Liver (tissue), 9 donors: ENCODE results near the gene MAGEC3. TPM values are rescaled to one million over a fixed set of nuclear protein-coding genes. Genes with fewer than 3 reads are reported as not detected.

Experiments used
- DNase-seq: peaks from one replicate; pipeline ENCODE4 v3.0.0-alpha.2; 2017; ENCODE audit warnings: low spot score
- H3K27ac ChIP-seq, 2 donors: one replicate each; pipeline ENCODE4 v1.7.0; 2013; ENCODE audit warnings: inconsistent platforms in 2 of 2, low read length in 2 of 2, control low read depth in 1 of 2, low read depth in 1 of 2, mild to moderate bottlenecking in 1 of 2
- H3K27me3 ChIP-seq, 4 donors: one replicate each; pipeline versions ENCODE4 v1.6.1 to v1.7.0; 2013; ENCODE audit warnings: low read length in 3 of 4, inconsistent platforms in 1 of 4, mild to moderate bottlenecking in 1 of 4, moderate library complexity in 1 of 4; ENCODE audit not compliant: control insufficient read depth in 4 of 4, insufficient read depth in 4 of 4
- H3K36me3 ChIP-seq, 4 donors: one replicate each; pipeline versions ENCODE4 v1.6.1 to v1.7.0; 2013; ENCODE audit warnings: low read length in 3 of 4, mild to moderate bottlenecking in 3 of 4, low read depth in 1 of 4, moderate library complexity in 1 of 4; ENCODE audit not compliant: control insufficient read depth in 4 of 4, insufficient read depth in 3 of 4
- H3K4me1 ChIP-seq, 4 donors: one replicate each; pipeline versions ENCODE4 v1.6.1 to v1.7.0; 2013; ENCODE audit warnings: low read length in 3 of 4, mild to moderate bottlenecking in 3 of 4, moderate library complexity in 1 of 4; ENCODE audit not compliant: control insufficient read depth in 4 of 4, insufficient read depth in 4 of 4
- H3K4me3 ChIP-seq, 3 donors: one replicate each; pipeline versions ENCODE4 v1.6.1 to v1.7.0; 2013; ENCODE audit warnings: low read length in 3 of 3, control low read depth in 1 of 3, low read depth in 1 of 3, mild to moderate bottlenecking in 1 of 3
- H3K9ac ChIP-seq, 2 donors: one replicate each; pipeline ENCODE4 v1.7.0; 2013; ENCODE audit warnings: low read length in 2 of 2, mild to moderate bottlenecking in 2 of 2, moderate library complexity in 2 of 2, control low read depth in 1 of 2, low read depth in 1 of 2
- H3K9me3 ChIP-seq, 4 donors: one replicate each; pipeline versions ENCODE4 v1.6.1 to v1.7.0; 2013; ENCODE audit warnings: low read length in 3 of 4; ENCODE audit not compliant: control insufficient read depth in 4 of 4
- EGR1 ChIP-seq, 2 donors: IDR thresholded peaks; 2 replicates each; pipeline ENCODE4 v1.6.1; 2016 to 2018; ENCODE audit warnings: antibody characterized with exemption in 2 of 2, low read depth in 2 of 2
- FOXA1 ChIP-seq: IDR thresholded peaks from 2 replicates; pipeline ENCODE4 v1.6.1; 2016; ENCODE audit warnings: antibody characterized with exemption
- FOXA2 ChIP-seq: IDR thresholded peaks from 2 replicates; pipeline ENCODE4 v1.6.1; 2016; ENCODE audit warnings: antibody characterized with exemption
- GABPA ChIP-seq, 2 donors: IDR thresholded peaks in 1 of 2; conservative IDR thresholded peaks in 1 of 2; 2 replicates each; pipeline ENCODE4 v1.6.1; 2016; ENCODE audit warnings: antibody characterized with exemption in 2 of 2, mild to moderate bottlenecking in 1 of 2, moderate library complexity in 1 of 2
- HNF4A ChIP-seq, 2 donors: conservative IDR thresholded peaks; 2 replicates each; pipeline ENCODE4 v1.6.1; 2016; ENCODE audit warnings: antibody characterized with exemption in 2 of 2, mild to moderate bottlenecking in 2 of 2
- HNF4G ChIP-seq: IDR thresholded peaks from 2 replicates; pipeline ENCODE4 v1.6.1; 2016; ENCODE audit warnings: antibody characterized with exemption
- JUND ChIP-seq, 2 donors: IDR thresholded peaks; 2 replicates each; pipeline ENCODE4 v1.6.1; 2016; ENCODE audit warnings: antibody characterized with exemption in 2 of 2
- NR2F2 ChIP-seq: IDR thresholded peaks from 2 replicates; pipeline ENCODE4 v1.6.1; 2016; ENCODE audit warnings: antibody characterized with exemption
- RAD21 ChIP-seq, 2 donors: IDR thresholded peaks; 2 replicates each; pipeline ENCODE4 v1.6.1; 2016; ENCODE audit warnings: antibody characterized with exemption in 2 of 2, mild to moderate bottlenecking in 2 of 2
- RXRA ChIP-seq, 2 donors: IDR thresholded peaks; 2 replicates each; pipeline ENCODE4 v1.6.1; 2017 to 2018; ENCODE audit warnings: antibody characterized with exemption in 2 of 2, mild to moderate bottlenecking in 1 of 2
- SP1 ChIP-seq: IDR thresholded peaks from 2 replicates; pipeline ENCODE4 v1.6.1; 2018; ENCODE audit warnings: antibody characterized with exemption, mild to moderate bottlenecking
- TAF1 ChIP-seq: conservative IDR thresholded peaks from 2 replicates; pipeline ENCODE4 v1.6.1; 2016; ENCODE audit warnings: antibody characterized with exemption, mild to moderate bottlenecking
- YY1 ChIP-seq: IDR thresholded peaks from 2 replicates; pipeline ENCODE4 v1.6.1; 2016; ENCODE audit warnings: antibody characterized with exemption, mild to moderate bottlenecking
- WGBS: extraction: QIAGEN DNeasy Blood & Tissue Kit; methylation state at CpG from one replicate; pipeline ENCODE4 v1.1.7; 2013; 5-methylcytosine and 5-hydroxymethylcytosine counted together
- polyA plus RNA-seq, 2 donors: library from polyadenylated mRNA; stranded (reverse) in 1 of 2; unstranded in 1 of 2; fragments of 200-250 nt in 1 of 2; fragments of >200 nt in 1 of 2; fragmentation: Nextera tagmentation in 1 of 2; extraction: Ambion mirVana in 1 of 2; gene quantifications; one replicate each; pipeline versions ENCODE4 v1.2.1 to v1.2.3, GENCODE V29; 2013 to 2015
- total RNA-seq, 2 donors: library from RNA; depleted of rRNA; stranded (reverse); fragments of >200 nt; gene quantifications; one replicate each; pipeline ENCODE4 v1.2.3, GENCODE V29; 2014
- TF ChIP-seq, protein P1 (sequence below): fragments of 150-350 bp; IDR thresholded peaks from 2 replicates; pipeline ENCODE4 v1.5.1; 2017; ENCODE audit warnings: improper control_type of control experiment, low read depth, low read length; ENCODE audit not compliant: missing input control
- TF ChIP-seq, protein P2 (sequence below): IDR thresholded peaks from 2 replicates; pipeline ENCODE4 v1.6.1; 2016; ENCODE audit warnings: antibody characterized with exemption
- TF ChIP-seq, protein P3 (sequence below): IDR thresholded peaks from 2 replicates; pipeline ENCODE4 v1.6.1; 2016; ENCODE audit warnings: antibody characterized with exemption, mild to moderate bottlenecking
- TF ChIP-seq, protein P4 (sequence below): IDR thresholded peaks from 2 replicates; pipeline ENCODE4 v1.6.1; 2016; ENCODE audit warnings: antibody characterized with exemption
- TF ChIP-seq, protein P5 (sequence below): IDR thresholded peaks from 2 replicates; pipeline ENCODE4 v1.6.1; 2016; ENCODE audit warnings: antibody characterized with exemption
- donor health status: healthy.
- donor health status: healthy.
- donor health status: healthy.
- donor health status: healthy.
- donor health status: healthy.

The MAGEC3 gene
- total and polyA plus RNA-seq, 4 donors, result not detected

DNA sequence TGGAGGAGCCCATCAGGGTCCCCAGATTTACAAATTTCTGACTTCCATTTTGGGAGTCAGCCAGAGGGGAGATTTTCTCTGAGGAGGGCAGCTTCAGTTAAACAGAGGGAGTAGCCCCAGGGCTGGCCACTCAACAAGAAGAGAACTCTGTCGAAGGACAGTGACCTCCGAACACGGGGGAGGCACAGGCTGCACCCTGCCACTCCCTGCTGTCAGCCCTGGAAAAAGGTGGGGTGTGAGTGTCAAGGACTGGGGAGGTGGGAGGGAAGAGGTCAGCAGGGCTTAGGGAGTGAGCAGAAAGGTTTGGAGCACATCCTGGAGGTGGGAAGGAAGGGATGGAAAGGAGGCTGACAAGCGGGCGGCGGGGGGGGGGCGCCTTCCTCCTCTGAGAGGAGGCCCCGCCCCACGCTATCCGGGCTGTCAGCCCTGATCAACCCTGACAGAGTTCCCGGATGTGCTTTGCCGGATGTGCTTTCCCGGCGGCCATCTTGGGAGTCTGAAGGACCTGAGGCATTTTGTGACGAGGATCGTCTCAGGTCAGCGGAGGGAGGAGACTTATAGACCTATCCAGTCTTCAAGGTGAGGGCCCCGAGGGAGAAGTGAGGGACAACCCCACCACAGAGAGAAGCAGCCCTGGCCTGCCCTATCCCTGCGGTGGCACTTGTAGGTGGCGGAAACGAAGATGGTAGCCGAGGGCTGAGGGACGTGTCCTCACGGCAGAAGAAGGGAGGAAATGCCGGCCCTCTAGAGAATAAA, 65.5 kb downstream of the MAGEC3 start, which contains the start of gene MAGEC1:
Gene MAGEC1, plus strand, starts transcription at position 495 of the 756 bp plus-strand sequence. CDS start 1,179 bp downstream, outside the sequence.
- H3K4me3 ChIP-seq, result no peak within 1 kb of the TSS
- no peaks in the 10 kb centered on the region for H3K36me3 ChIP-seq

DNA sequence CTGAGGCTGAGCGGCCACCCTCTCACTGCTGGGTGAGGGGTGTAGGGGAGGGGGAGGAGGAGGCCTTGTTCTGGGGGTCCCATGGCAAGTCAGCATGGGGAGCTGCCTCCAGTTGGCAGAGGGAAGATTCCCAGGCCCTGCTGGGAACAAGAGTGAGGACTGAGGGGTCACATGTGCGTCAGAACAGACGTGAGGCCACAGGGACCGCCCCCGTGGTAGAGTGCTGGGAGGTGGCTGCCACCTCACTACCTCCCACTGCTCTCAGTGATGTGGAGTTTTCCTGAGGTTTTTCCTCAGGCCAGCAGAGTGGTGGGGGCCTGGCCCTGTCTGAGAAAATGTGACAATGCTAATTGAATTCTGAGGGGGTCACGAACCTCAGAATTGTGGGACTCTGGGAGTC, 66.1 kb downstream of the MAGEC3 start:
- peaks cover 0 to 10% (median 3%) of the 10 kb centered on the region in 4 donors for H3K9me3 ChIP-seq
- no peak overlapping the region for H3K27ac ChIP-seq
- TF ChIP-seq YY1 (no peak), FOXA1 (no peak), HNF4A (conservative IDR thresholded peaks at IDR 0.05) (no peak), RAD21 (IDR thresholded peaks at IDR 0.05) (no peak), GABPA (IDR thresholded peaks at IDR 0.05 in 1 of 2, conservative IDR thresholded peaks at IDR 0.05 in 1 of 2) (no peak), SP1 (no peak), RXRA (IDR thresholded peaks at IDR 0.05) (no peak), FOXA2 (no peak), HNF4G (no peak), TAF1 (no peak), EGR1 (IDR thresholded peaks at IDR 0.05; ENCODE audit: low read depth in 2 of 2) (no peak), JUND (IDR thresholded peaks at IDR 0.05) (no peak), NR2F2 (no peak)
- TF ChIP-seq, protein P1, sequence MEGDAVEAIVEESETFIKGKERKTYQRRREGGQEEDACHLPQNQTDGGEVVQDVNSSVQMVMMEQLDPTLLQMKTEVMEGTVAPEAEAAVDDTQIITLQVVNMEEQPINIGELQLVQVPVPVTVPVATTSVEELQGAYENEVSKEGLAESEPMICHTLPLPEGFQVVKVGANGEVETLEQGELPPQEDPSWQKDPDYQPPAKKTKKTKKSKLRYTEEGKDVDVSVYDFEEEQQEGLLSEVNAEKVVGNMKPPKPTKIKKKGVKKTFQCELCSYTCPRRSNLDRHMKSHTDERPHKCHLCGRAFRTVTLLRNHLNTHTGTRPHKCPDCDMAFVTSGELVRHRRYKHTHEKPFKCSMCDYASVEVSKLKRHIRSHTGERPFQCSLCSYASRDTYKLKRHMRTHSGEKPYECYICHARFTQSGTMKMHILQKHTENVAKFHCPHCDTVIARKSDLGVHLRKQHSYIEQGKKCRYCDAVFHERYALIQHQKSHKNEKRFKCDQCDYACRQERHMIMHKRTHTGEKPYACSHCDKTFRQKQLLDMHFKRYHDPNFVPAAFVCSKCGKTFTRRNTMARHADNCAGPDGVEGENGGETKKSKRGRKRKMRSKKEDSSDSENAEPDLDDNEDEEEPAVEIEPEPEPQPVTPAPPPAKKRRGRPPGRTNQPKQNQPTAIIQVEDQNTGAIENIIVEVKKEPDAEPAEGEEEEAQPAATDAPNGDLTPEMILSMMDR, result no peak
- TF ChIP-seq, protein P2, sequence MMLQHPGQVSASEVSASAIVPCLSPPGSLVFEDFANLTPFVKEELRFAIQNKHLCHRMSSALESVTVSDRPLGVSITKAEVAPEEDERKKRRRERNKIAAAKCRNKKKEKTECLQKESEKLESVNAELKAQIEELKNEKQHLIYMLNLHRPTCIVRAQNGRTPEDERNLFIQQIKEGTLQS, result no peak
- TF ChIP-seq, protein P3, sequence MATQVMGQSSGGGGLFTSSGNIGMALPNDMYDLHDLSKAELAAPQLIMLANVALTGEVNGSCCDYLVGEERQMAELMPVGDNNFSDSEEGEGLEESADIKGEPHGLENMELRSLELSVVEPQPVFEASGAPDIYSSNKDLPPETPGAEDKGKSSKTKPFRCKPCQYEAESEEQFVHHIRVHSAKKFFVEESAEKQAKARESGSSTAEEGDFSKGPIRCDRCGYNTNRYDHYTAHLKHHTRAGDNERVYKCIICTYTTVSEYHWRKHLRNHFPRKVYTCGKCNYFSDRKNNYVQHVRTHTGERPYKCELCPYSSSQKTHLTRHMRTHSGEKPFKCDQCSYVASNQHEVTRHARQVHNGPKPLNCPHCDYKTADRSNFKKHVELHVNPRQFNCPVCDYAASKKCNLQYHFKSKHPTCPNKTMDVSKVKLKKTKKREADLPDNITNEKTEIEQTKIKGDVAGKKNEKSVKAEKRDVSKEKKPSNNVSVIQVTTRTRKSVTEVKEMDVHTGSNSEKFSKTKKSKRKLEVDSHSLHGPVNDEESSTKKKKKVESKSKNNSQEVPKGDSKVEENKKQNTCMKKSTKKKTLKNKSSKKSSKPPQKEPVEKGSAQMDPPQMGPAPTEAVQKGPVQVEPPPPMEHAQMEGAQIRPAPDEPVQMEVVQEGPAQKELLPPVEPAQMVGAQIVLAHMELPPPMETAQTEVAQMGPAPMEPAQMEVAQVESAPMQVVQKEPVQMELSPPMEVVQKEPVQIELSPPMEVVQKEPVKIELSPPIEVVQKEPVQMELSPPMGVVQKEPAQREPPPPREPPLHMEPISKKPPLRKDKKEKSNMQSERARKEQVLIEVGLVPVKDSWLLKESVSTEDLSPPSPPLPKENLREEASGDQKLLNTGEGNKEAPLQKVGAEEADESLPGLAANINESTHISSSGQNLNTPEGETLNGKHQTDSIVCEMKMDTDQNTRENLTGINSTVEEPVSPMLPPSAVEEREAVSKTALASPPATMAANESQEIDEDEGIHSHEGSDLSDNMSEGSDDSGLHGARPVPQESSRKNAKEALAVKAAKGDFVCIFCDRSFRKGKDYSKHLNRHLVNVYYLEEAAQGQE, result no peak
- TF ChIP-seq, protein P4, sequence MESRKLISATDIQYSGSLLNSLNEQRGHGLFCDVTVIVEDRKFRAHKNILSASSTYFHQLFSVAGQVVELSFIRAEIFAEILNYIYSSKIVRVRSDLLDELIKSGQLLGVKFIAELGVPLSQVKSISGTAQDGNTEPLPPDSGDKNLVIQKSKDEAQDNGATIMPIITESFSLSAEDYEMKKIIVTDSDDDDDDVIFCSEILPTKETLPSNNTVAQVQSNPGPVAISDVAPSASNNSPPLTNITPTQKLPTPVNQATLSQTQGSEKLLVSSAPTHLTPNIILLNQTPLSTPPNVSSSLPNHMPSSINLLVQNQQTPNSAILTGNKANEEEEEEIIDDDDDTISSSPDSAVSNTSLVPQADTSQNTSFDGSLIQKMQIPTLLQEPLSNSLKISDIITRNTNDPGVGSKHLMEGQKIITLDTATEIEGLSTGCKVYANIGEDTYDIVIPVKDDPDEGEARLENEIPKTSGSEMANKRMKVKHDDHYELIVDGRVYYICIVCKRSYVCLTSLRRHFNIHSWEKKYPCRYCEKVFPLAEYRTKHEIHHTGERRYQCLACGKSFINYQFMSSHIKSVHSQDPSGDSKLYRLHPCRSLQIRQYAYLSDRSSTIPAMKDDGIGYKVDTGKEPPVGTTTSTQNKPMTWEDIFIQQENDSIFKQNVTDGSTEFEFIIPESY, result no peak
- H3K4me1 ChIP-seq, result no peaks in the 10 kb centered on the region
- H3K4me3 ChIP-seq, result no peak overlapping the region
- peaks cover 0 to 4% (median 0%) of the 10 kb centered on the region in 4 donors for H3K27me3 ChIP-seq
- 78% methylated on average over 6 of the region's 6 CpGs for WGBS
- no peak for DNase-seq
- H3K9ac ChIP-seq, result no peak overlapping the region
- H3K36me3 ChIP-seq, result no peaks in the 10 kb centered on the region

More for the DNA sequence above, 65.5 kb downstream of the MAGEC3 start, which contains the start of gene MAGEC1:
- no peak for DNase-seq
- Histone ChIP-seq H3K9ac (no peak within 1 kb of the TSS), H3K27me3 (peaks cover 0 to 4% (median 0%) of the 10 kb centered on the region in 4 donors), H3K9me3 (peaks cover 0 to 10% (median 3%) of the 10 kb centered on the region in 4 donors), H3K27ac (no peak within 1 kb of the TSS), H3K4me1 (no peaks in the 10 kb centered on the region)
- WGBS, result 87% methylated on average over 25 of the region's 25 CpGs
- no peak for TF ChIP-seq HNF4A (conservative IDR thresholded peaks at IDR 0.05)
- TF ChIP-seq FOXA2, result no peak
- TF ChIP-seq JUND (IDR thresholded peaks at IDR 0.05), result no peak
- TF ChIP-seq, protein P1, result no peak
- TF ChIP-seq RXRA (IDR thresholded peaks at IDR 0.05), result no peak
- no peak for TF ChIP-seq TAF1
- TF ChIP-seq EGR1 (IDR thresholded peaks at IDR 0.05; ENCODE audit: low read depth in 2 of 2), result no peak
- no peak for TF ChIP-seq FOXA1
- TF ChIP-seq RAD21 (IDR thresholded peaks at IDR 0.05), result no peak
- TF ChIP-seq HNF4G, result no peak
- TF ChIP-seq NR2F2, result no peak
- TF ChIP-seq, protein P5, sequence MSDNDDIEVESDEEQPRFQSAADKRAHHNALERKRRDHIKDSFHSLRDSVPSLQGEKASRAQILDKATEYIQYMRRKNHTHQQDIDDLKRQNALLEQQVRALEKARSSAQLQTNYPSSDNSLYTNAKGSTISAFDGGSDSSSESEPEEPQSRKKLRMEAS, result no peak
